ENCODE measurements around the gene ANGEL1.

Gene ANGEL1

DNA sequence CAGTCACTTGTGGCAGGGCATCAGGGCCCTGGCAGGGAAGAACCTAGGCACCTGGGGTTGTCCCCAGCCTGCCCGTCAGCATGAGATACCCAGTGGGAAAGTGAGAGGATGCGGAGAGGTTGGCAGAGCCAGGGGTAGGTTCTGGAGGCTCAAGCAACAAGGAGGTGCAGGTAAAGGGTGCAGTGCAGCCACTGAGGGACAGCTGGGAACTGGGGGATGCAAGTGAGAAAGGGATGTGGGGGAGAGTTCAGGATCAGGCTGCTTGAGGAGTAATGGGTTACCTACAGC, 32.7 kb downstream of the ANGEL1 start:
- no peaks in the 10 kb centered on the region for H3K27me3 ChIP-seq (ENCODE audit: insufficient read depth, low read length, poor library complexity)
- TF ChIP-seq EZH2 (IDR thresholded peaks at IDR 0.05; ENCODE audit: borderline replicate concordance, low read depth, low read length, severe bottlenecking) = no peak
- TF ChIP-seq, protein P1, sequence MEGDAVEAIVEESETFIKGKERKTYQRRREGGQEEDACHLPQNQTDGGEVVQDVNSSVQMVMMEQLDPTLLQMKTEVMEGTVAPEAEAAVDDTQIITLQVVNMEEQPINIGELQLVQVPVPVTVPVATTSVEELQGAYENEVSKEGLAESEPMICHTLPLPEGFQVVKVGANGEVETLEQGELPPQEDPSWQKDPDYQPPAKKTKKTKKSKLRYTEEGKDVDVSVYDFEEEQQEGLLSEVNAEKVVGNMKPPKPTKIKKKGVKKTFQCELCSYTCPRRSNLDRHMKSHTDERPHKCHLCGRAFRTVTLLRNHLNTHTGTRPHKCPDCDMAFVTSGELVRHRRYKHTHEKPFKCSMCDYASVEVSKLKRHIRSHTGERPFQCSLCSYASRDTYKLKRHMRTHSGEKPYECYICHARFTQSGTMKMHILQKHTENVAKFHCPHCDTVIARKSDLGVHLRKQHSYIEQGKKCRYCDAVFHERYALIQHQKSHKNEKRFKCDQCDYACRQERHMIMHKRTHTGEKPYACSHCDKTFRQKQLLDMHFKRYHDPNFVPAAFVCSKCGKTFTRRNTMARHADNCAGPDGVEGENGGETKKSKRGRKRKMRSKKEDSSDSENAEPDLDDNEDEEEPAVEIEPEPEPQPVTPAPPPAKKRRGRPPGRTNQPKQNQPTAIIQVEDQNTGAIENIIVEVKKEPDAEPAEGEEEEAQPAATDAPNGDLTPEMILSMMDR (IDR thresholded peaks at IDR 0.05; ENCODE audit: borderline replicate concordance, extremely low read depth, low read length, poor library complexity, severe bottlenecking) = no peak
- ATAC-seq (ENCODE audit: insufficient read depth, low read depth) (no peak), DNase-seq (no peak)
- no peaks in the 10 kb centered on the region for H3K79me2 ChIP-seq (ENCODE audit: insufficient read depth, low read length)
- no peak overlapping the region for H3K4me3 ChIP-seq (ENCODE audit: low read depth in 1 of 2, low read length in 2 of 2)
- no peak overlapping the region for H2AFZ ChIP-seq (ENCODE audit: low read depth, low read length)
- H3K27ac ChIP-seq (ENCODE audit: low read length) = no peak overlapping the region
- H3K36me3 ChIP-seq (ENCODE audit: insufficient read depth, low read length) = peaks cover 38% of the 10 kb centered on the region
- H3K4me1 ChIP-seq (ENCODE audit: insufficient read depth, low read length) = no peaks in the 10 kb centered on the region
- H3K9ac ChIP-seq (ENCODE audit: low read depth, low read length) = no peak overlapping the region
- no peak overlapping the region for H3K4me2 ChIP-seq (ENCODE audit: insufficient read depth, low read length)
- H4K20me1 ChIP-seq (ENCODE audit: insufficient read depth, low read length) = peaks cover 8% of the 10 kb centered on the region
- H3K9me3 ChIP-seq (ENCODE audit: insufficient read depth, low read length, severe bottlenecking) = no peaks in the 10 kb centered on the region

DNA sequence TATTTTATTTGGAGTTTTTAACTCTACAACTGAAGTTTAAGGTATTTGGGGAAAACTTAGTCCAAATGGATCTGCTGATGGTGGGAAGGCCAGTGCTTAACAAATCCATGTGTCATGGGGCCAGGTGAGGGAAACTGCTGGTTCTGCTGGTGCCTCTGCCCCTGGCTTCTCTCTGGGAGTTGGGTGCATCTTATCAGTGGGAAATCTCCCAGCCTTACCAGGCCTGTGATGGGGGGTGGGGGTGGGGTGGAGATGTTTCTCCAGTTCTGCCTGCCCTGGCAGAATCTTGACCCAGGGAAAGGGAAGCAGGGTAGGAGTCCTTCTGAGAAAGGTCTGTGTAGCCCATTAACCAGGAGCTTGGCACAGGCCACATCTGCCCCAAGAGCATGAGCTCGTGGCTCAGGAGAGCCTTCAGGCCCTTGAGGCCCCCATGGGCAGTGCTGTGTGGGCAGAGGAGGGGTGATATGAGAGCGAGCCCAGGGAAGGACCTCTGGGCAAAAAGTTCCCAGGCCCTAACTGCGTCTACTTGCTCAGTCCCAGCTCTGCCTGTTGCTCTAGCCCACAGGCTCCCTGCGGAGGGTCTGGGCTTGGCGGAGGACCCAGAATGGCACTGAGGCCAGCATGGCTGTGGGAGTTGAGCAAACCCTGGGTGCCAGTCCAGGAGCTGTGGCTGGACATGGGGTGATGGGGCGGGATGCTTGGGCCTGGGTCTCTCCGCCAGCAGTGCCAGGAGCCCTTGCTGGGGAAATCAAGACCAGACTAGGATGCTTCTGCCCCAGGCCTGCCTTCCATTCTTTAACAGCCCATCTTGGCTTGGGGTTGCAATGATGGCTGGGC, 33.2 kb downstream of the ANGEL1 start:
- no peak for ATAC-seq (ENCODE audit: insufficient read depth, low read depth)

DNA sequence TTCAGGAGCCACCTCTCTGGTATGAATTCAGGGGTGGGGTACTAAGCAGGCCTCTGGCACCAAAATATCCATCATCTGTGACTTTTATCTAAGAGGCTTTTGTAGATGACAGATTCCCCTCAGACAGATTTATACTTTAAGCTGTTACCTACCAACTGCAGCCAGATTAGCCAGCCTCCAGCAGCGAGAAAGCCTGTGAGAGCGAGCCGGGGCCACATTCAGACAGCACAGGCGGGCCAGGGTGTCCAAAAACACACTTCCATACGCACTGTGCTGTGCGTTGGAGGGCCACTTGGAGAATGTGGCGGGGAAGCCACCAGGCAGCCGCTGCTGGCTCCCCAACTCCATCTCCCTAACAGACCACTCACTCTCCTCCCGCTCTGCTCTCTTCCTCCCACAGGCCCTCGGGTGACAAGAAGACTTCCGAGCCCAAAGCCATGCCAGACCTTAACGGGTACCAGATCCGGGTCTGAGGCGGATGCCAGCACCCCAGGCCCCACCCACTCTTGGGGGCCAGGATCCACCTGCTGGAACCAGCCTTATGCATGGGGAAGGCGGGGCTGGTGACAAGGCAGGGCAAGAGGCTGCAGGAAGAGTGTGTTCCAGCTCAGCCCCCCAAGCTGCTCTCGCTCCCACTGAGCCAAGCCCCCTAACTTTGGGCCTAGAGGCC, 34.0 kb downstream of the ANGEL1 start:
- Histone ChIP-seq H4K20me1 (ENCODE audit: insufficient read depth, low read length) (no peaks in the 10 kb centered on the region), H3K4me2 (ENCODE audit: insufficient read depth, low read length) (no peak overlapping the region), H3K9ac (ENCODE audit: low read depth, low read length) (no peak overlapping the region), H3K79me2 (ENCODE audit: insufficient read depth, low read length) (no peaks in the 10 kb centered on the region), H3K4me3 (ENCODE audit: low read depth in 1 of 2, low read length in 2 of 2) (no peak overlapping the region), H3K27ac (ENCODE audit: low read length) (no peak overlapping the region), H3K4me1 (ENCODE audit: insufficient read depth, low read length) (no peaks in the 10 kb centered on the region), H3K27me3 (ENCODE audit: insufficient read depth, low read length, poor library complexity) (no peaks in the 10 kb centered on the region), H3K9me3 (ENCODE audit: insufficient read depth, low read length, severe bottlenecking) (no peaks in the 10 kb centered on the region), H3K36me3 (ENCODE audit: insufficient read depth, low read length) (peaks cover 28% of the 10 kb centered on the region), H2AFZ (ENCODE audit: low read depth, low read length) (no peak overlapping the region)
- TF ChIP-seq EZH2 (IDR thresholded peaks at IDR 0.05; ENCODE audit: borderline replicate concordance, low read depth, low read length, severe bottlenecking) = no peak
- TF ChIP-seq, protein P1 (IDR thresholded peaks at IDR 0.05; ENCODE audit: borderline replicate concordance, extremely low read depth, low read length, poor library complexity, severe bottlenecking) = no peak
- ATAC-seq (ENCODE audit: insufficient read depth, low read depth) (no peak), DNase-seq (no peak)

More for the DNA sequence above, 33.2 kb downstream of the ANGEL1 start:
- no peak overlapping the region for H3K9ac ChIP-seq (ENCODE audit: low read depth, low read length)
- H3K79me2 ChIP-seq (ENCODE audit: insufficient read depth, low read length) = no peaks in the 10 kb centered on the region
- DNase-seq = no peak
- H3K27ac ChIP-seq (ENCODE audit: low read length) = no peak overlapping the region
- no peaks in the 10 kb centered on the region for H3K4me1 ChIP-seq (ENCODE audit: insufficient read depth, low read length)
- H2AFZ ChIP-seq (ENCODE audit: low read depth, low read length) = no peak overlapping the region
- H3K27me3 ChIP-seq (ENCODE audit: insufficient read depth, low read length, poor library complexity) = no peaks in the 10 kb centered on the region
- TF ChIP-seq, protein P1 (IDR thresholded peaks at IDR 0.05; ENCODE audit: borderline replicate concordance, extremely low read depth, low read length, poor library complexity, severe bottlenecking) = no peak
- TF ChIP-seq EZH2 (IDR thresholded peaks at IDR 0.05; ENCODE audit: borderline replicate concordance, low read depth, low read length, severe bottlenecking) = no peak
- H3K9me3 ChIP-seq (ENCODE audit: insufficient read depth, low read length, severe bottlenecking) = no peaks in the 10 kb centered on the region
- H3K4me2 ChIP-seq (ENCODE audit: insufficient read depth, low read length) = no peak overlapping the region
- peaks cover 4% of the 10 kb centered on the region for H4K20me1 ChIP-seq (ENCODE audit: insufficient read depth, low read length)
- H3K36me3 ChIP-seq (ENCODE audit: insufficient read depth, low read length) = peaks cover 34% of the 10 kb centered on the region
- no peak overlapping the region for H3K4me3 ChIP-seq (ENCODE audit: low read depth in 1 of 2, low read length in 2 of 2)

All from DND-41 (cell line).